Measurements from ENCODE around the gene EVC. TPM values are rescaled to one million over a fixed set of nuclear protein-coding genes. Genes with fewer than 3 reads are reported as not detected.

The EVC gene
- total and polyA plus RNA-seq, 2 donors (not counting 1 experiment from before 2014, with no cell fraction given) = 4.9 to 39.0 TPM

DNA sequence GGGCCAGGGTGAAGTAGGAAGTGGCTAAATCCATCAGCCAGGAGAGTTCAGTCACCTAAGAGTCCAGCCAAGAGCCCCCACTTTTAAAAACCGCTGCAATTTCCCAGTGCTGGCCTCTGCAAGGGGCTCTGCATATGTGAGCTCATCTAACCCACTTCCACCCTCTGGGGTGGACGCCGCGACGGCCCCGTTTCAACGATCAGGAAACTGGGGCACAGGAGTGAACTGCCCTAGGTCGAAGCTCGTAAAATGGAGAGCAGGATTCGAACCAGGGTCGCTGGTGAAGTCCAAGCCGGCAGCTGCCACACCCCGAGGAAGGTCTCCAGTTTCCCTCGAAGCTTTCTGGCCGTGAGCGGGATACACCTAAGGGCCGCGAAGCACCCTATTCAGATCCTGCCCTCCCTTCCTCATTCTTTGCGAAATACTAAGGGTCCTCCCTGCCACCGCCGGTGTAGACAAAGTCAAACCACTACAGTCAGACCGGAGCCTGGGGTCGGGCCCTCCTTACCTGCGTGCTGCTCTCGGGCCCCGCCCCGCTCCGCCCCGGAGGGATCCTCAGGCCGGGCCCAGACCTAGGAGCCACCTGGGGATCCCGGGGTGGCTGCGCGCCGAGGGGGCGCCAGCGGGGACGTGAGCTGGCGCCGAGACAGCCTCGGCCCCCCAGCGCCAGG lies 3.1 kb upstream of the EVC start:
- Histone ChIP-seq H3K27ac (ENCODE audit: insufficient read depth, low read length) (peak overlapping the region; percentile 76), H3K27me3 (ENCODE audit: control insufficient read depth, insufficient read depth, low read length) (no peaks in the 10 kb centered on the region), H2AFZ (ENCODE audit: low read length) (peak overlapping the region; percentile 81), H3K79me2 (ENCODE audit: control insufficient read depth, insufficient read depth, low read length) (peaks cover 22% of the 10 kb centered on the region), H3K9me3 (ENCODE audit: control insufficient read depth, insufficient read depth, low read depth, low read length) (no peaks in the 10 kb centered on the region), H3K36me3 (ENCODE audit: control insufficient read depth, insufficient read depth, low read length) (no peaks in the 10 kb centered on the region), H3K4me2 (ENCODE audit: extremely low read depth, insufficient read depth, low read length) (peak overlapping the region; percentile 92), H3K9ac (ENCODE audit: insufficient read depth, low read length) (peak overlapping the region; percentile 76), H3K4me1 (ENCODE audit: control insufficient read depth, extremely low read depth, insufficient read depth, low read length) (peaks cover 11% of the 10 kb centered on the region), H4K20me1 (ENCODE audit: control insufficient read depth, extremely low read depth, insufficient read depth, low read length) (no peaks in the 10 kb centered on the region), H3K4me3 (replicated peaks in 1 of 4; ENCODE audit: control extremely low read depth in 1 of 4, insufficient read depth in 1 of 4, low read depth in 3 of 4, low read length in 4 of 4) (peak overlapping the region; percentile 73 to 88 (median 80))
- DNase-seq (ENCODE audit: low read depth in 2 of 2) = peak; percentile 6 to 15
- no peak for TF ChIP-seq EZH2 (IDR thresholded peaks at IDR 0.05; ENCODE audit: low read length, missing control alignments)
- TF ChIP-seq, protein P1, sequence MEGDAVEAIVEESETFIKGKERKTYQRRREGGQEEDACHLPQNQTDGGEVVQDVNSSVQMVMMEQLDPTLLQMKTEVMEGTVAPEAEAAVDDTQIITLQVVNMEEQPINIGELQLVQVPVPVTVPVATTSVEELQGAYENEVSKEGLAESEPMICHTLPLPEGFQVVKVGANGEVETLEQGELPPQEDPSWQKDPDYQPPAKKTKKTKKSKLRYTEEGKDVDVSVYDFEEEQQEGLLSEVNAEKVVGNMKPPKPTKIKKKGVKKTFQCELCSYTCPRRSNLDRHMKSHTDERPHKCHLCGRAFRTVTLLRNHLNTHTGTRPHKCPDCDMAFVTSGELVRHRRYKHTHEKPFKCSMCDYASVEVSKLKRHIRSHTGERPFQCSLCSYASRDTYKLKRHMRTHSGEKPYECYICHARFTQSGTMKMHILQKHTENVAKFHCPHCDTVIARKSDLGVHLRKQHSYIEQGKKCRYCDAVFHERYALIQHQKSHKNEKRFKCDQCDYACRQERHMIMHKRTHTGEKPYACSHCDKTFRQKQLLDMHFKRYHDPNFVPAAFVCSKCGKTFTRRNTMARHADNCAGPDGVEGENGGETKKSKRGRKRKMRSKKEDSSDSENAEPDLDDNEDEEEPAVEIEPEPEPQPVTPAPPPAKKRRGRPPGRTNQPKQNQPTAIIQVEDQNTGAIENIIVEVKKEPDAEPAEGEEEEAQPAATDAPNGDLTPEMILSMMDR (conservative IDR thresholded peaks at IDR 0.05 in 1 of 2, IDR thresholded peaks at IDR 0.05 in 1 of 2; ENCODE audit: low read depth in 1 of 2, low read length in 2 of 2) = no peak

DNA sequence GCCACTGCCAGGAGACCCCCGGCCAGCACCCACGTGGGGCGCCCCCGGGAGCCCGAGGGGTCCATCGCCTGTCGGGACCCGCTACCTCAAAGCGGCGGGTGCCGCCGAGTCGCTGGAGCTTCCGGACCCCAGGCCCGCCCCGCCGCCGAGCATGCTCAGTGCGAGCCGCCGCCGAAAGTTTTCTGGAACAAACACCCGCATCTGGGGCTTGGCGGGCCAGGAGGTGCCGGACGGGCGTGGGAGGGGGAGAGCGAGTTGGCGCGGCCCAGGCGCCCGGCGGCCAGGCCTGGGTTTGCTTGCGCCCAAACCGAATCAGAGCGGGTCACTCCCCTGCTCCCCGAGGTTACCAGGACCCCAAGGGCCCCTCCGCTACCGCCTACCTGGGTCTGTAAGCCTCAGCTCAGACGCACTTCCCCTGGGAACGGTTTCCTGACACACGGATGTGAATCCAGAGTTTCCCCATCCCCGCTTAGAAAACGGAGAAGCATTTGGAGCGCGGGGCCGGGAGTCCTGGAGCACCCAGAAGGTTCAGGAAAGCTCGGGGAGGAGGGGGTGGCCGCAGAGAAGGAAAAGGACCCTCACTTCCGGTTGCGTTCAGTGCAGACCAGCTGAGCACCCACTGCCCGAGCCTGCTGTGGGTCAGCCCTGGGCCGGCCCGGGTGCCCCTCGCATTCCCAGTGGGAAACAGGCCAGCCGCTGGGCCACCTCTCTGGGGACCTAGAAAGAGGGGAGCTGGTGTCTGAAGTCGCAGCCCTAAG lies 2.4 kb upstream of the EVC start, which contains the start of gene EVC2:
Gene EVC2 (minus strand): TSS at position 111 of the 758 bp plus-strand sequence. CDS start 46 bp downstream, at position 65.
- Histone ChIP-seq H4K20me1 (ENCODE audit: control insufficient read depth, extremely low read depth, insufficient read depth, low read length) (no peaks in the 10 kb centered on the region), H3K27me3 (ENCODE audit: control insufficient read depth, insufficient read depth, low read length) (no peaks in the 10 kb centered on the region), H3K4me3 (replicated peaks in 1 of 4; ENCODE audit: control extremely low read depth in 1 of 4, insufficient read depth in 1 of 4, low read depth in 3 of 4, low read length in 4 of 4) (peak within 1 kb of the TSS; percentile 73 to 88 (median 80)), H3K9me3 (ENCODE audit: control insufficient read depth, insufficient read depth, low read depth, low read length) (no peaks in the 10 kb centered on the region), H3K27ac (ENCODE audit: insufficient read depth, low read length) (peak within 1 kb of the TSS; percentile 76), H3K4me1 (ENCODE audit: control insufficient read depth, extremely low read depth, insufficient read depth, low read length) (peaks cover 12% of the 10 kb centered on the region), H3K9ac (ENCODE audit: insufficient read depth, low read length) (peak within 1 kb of the TSS; percentile 76), H3K4me2 (ENCODE audit: extremely low read depth, insufficient read depth, low read length) (peak within 1 kb of the TSS; percentile 92), H2AFZ (ENCODE audit: low read length) (peak within 1 kb of the TSS; percentile 90), H3K36me3 (ENCODE audit: control insufficient read depth, insufficient read depth, low read length) (no peaks in the 10 kb centered on the region), H3K79me2 (ENCODE audit: control insufficient read depth, insufficient read depth, low read length) (peaks cover 26% of the 10 kb centered on the region)
- no peak for TF ChIP-seq EZH2 (IDR thresholded peaks at IDR 0.05; ENCODE audit: low read length, missing control alignments)
- TF ChIP-seq, protein P1 (conservative IDR thresholded peaks at IDR 0.05 in 1 of 2, IDR thresholded peaks at IDR 0.05 in 1 of 2; ENCODE audit: low read depth in 1 of 2, low read length in 2 of 2) = no peak
- DNase-seq (ENCODE audit: low read depth in 2 of 2) = peak; percentile 60 to 67

DNA sequence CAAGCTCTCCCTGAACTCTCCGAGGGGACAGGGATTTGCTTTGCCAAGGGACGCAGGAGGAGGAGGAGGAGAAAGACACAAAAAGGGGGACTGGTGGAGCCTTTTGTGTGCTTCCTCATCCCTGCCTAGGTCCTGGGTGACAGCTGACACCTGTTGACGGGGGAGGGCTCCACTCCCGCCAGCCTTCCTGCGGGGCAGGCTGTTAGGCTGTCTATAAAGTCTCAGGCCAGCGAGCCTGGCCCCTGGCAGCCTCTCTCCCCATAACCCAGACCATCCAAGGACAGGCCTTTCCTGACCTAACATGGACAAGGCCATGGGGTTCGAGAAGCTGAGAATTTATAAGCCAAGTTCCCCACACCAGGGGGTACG lies 1.8 kb upstream of the EVC start:
- H3K79me2 ChIP-seq (ENCODE audit: control insufficient read depth, insufficient read depth, low read length) = peaks cover 30% of the 10 kb centered on the region
- no peak for DNase-seq (ENCODE audit: low read depth in 2 of 2)

More for the DNA sequence above, 1.8 kb upstream of the EVC start:
- peaks cover 12% of the 10 kb centered on the region for H3K4me1 ChIP-seq (ENCODE audit: control insufficient read depth, extremely low read depth, insufficient read depth, low read length)
- peak overlapping the region in 1 of 4 experiments; percentile 88 for H3K4me3 ChIP-seq (replicated peaks in 1 of 4; ENCODE audit: control extremely low read depth in 1 of 4, insufficient read depth in 1 of 4, low read depth in 3 of 4, low read length in 4 of 4)
- H3K27ac ChIP-seq (ENCODE audit: insufficient read depth, low read length) = peak overlapping the region; percentile 76
- no peaks in the 10 kb centered on the region for H3K27me3 ChIP-seq (ENCODE audit: control insufficient read depth, insufficient read depth, low read length)
- no peaks in the 10 kb centered on the region for H3K9me3 ChIP-seq (ENCODE audit: control insufficient read depth, insufficient read depth, low read depth, low read length)
- peak overlapping the region; percentile 34 for H2AFZ ChIP-seq (ENCODE audit: low read length)
- peak overlapping the region; percentile 92 for H3K4me2 ChIP-seq (ENCODE audit: extremely low read depth, insufficient read depth, low read length)
- TF ChIP-seq, protein P1 (conservative IDR thresholded peaks at IDR 0.05 in 1 of 2, IDR thresholded peaks at IDR 0.05 in 1 of 2; ENCODE audit: low read depth in 1 of 2, low read length in 2 of 2) = no peak
- TF ChIP-seq EZH2 (IDR thresholded peaks at IDR 0.05; ENCODE audit: low read length, missing control alignments) = no peak
- H4K20me1 ChIP-seq (ENCODE audit: control insufficient read depth, extremely low read depth, insufficient read depth, low read length) = no peaks in the 10 kb centered on the region
- H3K36me3 ChIP-seq (ENCODE audit: control insufficient read depth, insufficient read depth, low read length) = peaks cover 2% of the 10 kb centered on the region
- H3K9ac ChIP-seq (ENCODE audit: insufficient read depth, low read length) = peak overlapping the region; percentile 76

All from fibroblast of lung (primary cell).